ENCODE results near the gene ARHGAP20. TPM values are rescaled to one million over a fixed set of nuclear protein-coding genes. Genes with fewer than 3 reads are reported as not detected.

Gene ARHGAP20
- total RNA-seq, 2 donors from 2014 or later = 0.05 TPM; not detected in 1

DNA sequence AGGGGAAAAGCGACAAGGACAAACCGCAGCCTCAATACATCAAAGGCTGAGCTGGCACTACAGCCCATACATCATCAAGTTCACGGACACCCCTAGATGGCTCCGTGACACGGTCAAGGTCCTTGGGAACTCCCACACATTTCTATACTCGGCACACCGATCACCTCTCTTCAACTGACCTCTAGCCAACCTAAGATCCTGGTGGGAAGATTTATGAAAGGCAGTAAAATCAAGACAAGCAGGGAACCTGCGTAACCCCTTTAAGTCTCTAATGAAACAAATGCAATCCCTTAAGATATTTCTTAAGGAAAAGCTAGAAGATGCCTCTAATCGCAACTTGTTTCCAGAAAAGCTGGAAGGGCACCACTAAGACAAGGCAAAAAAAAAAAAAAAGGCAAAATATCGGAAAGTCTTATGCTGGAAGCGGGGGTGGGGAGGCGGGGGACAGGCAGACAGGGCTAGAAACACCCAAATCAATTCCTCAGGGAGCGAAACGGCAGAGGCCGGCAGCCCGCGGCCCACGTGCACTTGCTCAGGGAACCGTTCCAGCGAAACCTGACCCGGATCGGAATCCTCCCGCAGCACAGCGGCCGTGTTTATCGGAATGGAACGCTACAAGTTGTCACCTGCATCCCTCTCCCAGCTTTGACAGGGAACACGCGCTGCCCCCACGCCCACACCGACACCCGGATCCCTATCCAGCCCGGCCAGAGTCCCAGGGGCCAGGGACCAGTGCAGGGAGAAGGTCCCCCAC, 1.4 kb downstream of the ARHGAP20 start:
- H3K4me3 Mint-ChIP-seq = peak overlapping the region; percentile 54
- no peak for DNase-seq (ENCODE audit: low spot score)
- H3K27me3 Mint-ChIP-seq = peaks cover 41 to 67% of the 10 kb centered on the region in 2 donors
- H3K9me3 Mint-ChIP-seq = no peaks in the 10 kb centered on the region
- ATAC-seq = no peak
- H3K36me3 Mint-ChIP-seq = peaks cover 12% of the 10 kb centered on the region
- H3K27ac Mint-ChIP-seq = no peak overlapping the region
- peaks cover 11 to 14% of the 10 kb centered on the region in 2 donors for H3K4me1 Mint-ChIP-seq (ENCODE audit: low read depth in 2 of 2)

DNA sequence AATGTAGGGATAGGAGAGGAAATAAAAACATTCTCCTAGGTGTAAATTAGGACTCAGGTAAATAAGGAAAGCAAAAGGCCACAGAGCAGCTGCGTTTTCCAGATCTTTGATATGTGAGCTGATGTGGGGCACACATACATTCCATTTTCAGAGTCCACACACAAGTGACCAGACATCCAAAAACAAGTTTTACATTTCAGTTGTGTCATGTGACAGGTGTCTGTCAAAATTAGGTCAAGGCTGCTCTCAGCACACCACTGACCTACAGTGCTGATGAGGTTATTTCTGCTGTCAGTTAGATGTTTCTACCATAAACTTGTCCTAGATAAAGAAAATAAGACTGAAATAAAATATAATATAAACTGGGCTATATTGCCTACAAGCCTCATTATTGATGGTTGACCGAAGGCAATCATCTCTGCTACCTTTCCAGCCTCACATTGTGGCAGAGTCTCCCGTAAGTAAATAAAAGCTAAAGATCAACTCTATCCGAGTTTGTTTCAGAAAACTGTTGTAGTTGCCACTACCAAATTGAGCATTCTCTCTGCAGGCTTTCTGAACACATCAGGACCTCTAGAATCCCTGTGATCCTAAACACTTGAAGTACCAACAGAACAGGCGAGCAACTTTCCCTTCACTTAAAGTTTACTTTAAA, 7.9 kb downstream of the ARHGAP20 start:
- H3K36me3 Mint-ChIP-seq = peaks cover 2% of the 10 kb centered on the region
- ATAC-seq (no peak), DNase-seq (ENCODE audit: low spot score) (no peak)
- no peaks in the 10 kb centered on the region for H3K4me1 Mint-ChIP-seq (ENCODE audit: low read depth in 2 of 2)
- peaks cover 10 to 21% of the 10 kb centered on the region in 2 donors for H3K27me3 Mint-ChIP-seq
- no peak overlapping the region for H3K4me3 Mint-ChIP-seq
- H3K9me3 Mint-ChIP-seq = no peaks in the 10 kb centered on the region
- no peak overlapping the region for H3K27ac Mint-ChIP-seq

DNA sequence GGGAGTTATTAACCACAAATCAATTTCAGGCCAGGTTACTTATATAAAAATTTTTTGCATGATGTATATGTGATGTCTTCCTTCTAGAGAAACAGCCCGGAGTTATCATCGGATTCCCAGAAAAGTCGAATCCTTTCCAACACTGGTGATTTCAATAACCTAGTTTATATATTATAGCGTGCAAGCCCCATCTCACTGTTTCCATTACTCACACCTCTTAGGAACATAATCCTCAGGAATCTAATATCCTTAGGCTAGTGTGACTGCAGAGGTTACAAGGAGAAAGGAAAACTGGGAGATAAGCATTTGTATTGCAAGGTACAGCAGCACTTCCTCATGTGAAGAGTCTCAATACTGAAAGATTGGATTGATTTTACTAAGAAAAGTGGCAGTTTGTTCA, 20.3 kb downstream of the ARHGAP20 start:
- Mint-ChIP-seq H3K4me3 (no peak overlapping the region), H3K27me3 (no peaks in the 10 kb centered on the region), H3K27ac (no peak overlapping the region), H3K36me3 (no peaks in the 10 kb centered on the region), H3K9me3 (no peaks in the 10 kb centered on the region), H3K4me1 (ENCODE audit: low read depth in 2 of 2) (no peaks in the 10 kb centered on the region)
- ATAC-seq (no peak), DNase-seq (ENCODE audit: low spot score) (no peak)

DNA sequence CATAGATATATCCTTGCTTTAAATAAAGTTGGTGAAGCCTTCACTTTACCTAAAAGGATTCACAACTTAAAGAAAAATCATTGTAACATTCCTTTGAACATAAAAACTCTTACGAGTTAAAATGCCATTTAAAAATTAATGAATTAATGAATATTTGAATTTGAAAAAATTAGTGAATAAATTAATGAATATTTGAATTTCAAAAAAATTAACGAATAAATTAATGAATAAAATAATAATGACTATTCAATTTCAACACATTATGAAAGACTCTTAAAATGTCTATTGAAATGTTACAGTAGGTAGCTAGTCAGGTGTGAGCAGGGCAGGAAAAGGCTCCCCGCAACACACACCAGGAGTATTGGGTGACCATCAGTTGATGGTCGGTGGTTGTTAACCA, 22.9 kb downstream of the ARHGAP20 start:
- Mint-ChIP-seq H3K36me3 (no peaks in the 10 kb centered on the region), H3K4me3 (no peak overlapping the region), H3K9me3 (no peaks in the 10 kb centered on the region), H3K27me3 (no peaks in the 10 kb centered on the region), H3K27ac (no peak overlapping the region), H3K4me1 (ENCODE audit: low read depth in 2 of 2) (no peaks in the 10 kb centered on the region)
- ATAC-seq (no peak), DNase-seq (ENCODE audit: low spot score) (no peak)

DNA sequence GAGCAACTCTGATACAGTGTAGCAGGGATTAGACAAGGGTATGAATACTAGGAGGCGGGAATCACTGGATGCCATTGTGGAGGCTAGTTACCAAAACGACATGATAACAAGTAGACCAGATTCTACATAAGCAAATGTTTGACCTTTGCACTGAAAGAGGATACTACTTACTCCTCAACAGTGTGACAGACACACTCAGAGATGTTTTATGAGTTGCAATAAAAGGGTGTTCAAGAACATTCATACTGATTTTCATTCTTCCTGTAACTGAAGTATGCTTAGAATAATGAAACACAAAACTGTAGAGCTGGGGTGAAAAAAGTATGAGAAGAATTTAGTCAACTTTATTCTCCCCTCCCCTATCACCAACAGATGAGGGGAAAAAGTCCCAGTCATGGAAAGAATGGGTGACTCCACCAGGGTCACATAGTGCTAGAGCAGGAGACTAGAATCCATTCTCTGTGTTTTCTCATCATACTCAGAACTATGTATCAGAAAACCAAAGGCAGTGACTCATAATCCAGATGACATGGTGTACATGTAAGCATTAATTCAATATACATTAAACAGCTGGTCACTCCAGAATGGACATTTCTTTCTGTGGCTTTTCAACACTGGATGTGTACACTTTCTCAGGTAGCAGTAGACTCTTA, 32.8 kb downstream of the ARHGAP20 start:
- no peak overlapping the region for H3K4me3 Mint-ChIP-seq
- H3K27me3 Mint-ChIP-seq = peaks cover 0 to 7% of the 10 kb centered on the region in 2 donors
- H3K27ac Mint-ChIP-seq = no peak overlapping the region
- H3K36me3 Mint-ChIP-seq = no peaks in the 10 kb centered on the region
- no peaks in the 10 kb centered on the region for H3K4me1 Mint-ChIP-seq (ENCODE audit: low read depth in 2 of 2)
- DNase-seq (ENCODE audit: low spot score) = no peak
- ATAC-seq = no peak
- H3K9me3 Mint-ChIP-seq = peaks cover 2% of the 10 kb centered on the region

DNA sequence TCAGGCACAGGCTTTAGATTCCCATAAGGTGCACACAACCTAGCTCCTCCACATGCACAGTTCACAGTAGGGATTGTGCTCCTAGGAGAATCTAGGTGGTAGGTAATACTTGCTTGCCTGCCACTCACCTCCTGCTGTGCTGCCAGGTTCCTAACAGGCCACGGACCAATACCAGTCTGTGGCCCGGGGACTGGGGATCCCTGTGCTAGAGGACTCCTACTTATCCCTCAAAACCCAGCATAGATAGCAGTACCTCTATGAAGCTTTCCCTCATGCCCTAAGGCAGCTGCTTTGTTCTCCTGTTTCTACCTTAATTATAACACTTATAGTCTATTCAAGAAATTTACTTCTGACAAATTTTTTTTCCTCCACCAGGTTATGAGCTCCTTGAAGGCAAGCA, 36.7 kb downstream of the ARHGAP20 start:
- no peaks in the 10 kb centered on the region for H3K36me3 Mint-ChIP-seq
- H3K9me3 Mint-ChIP-seq = peaks cover 4% of the 10 kb centered on the region
- no peak overlapping the region for H3K27ac Mint-ChIP-seq
- no peak for DNase-seq (ENCODE audit: low spot score)
- H3K4me1 Mint-ChIP-seq (ENCODE audit: low read depth in 2 of 2) = no peaks in the 10 kb centered on the region
- H3K27me3 Mint-ChIP-seq = peaks cover 0 to 7% of the 10 kb centered on the region in 2 donors
- no peak for ATAC-seq
- H3K4me3 Mint-ChIP-seq = no peak overlapping the region

DNA sequence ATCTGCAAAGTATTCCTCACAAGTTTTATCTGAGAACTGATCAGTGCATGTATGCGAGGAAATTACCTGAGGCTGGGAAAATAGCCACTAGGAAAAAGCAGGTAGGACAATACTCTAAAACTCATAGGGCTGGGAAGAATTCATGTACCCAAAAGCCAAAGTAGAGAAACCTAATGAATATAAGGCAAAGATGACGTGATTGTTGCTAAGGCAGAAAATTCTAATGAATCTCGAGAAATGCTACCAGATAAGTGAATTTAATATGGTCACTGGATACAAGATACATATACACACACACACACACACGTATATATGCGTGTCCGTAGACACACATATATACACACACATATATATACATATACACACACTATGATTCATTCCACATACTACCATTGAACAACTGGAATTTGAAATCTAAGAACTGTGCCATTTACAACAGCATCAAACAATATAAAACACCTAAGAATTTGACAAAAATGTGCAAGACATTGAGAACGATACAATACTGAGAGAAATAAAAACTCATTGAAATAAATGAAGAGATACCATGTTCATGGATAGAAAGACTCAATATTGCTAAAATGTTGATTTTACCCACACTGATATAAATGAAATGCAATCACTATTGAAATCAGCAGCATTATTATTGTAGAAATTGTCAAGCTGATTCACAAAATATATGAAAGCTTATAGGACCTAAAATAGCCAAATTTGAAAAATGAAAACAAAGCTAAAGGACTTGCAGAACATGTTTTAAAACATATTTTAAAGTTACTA, 46.4 kb downstream of the ARHGAP20 start:
- Mint-ChIP-seq H3K27me3 (no peaks in the 10 kb centered on the region), H3K4me1 (ENCODE audit: low read depth in 2 of 2) (no peaks in the 10 kb centered on the region), H3K36me3 (no peaks in the 10 kb centered on the region), H3K9me3 (peaks cover 4% of the 10 kb centered on the region), H3K27ac (no peak overlapping the region), H3K4me3 (no peak overlapping the region)
- no peak for ATAC-seq
- DNase-seq (ENCODE audit: low spot score) = no peak

DNA sequence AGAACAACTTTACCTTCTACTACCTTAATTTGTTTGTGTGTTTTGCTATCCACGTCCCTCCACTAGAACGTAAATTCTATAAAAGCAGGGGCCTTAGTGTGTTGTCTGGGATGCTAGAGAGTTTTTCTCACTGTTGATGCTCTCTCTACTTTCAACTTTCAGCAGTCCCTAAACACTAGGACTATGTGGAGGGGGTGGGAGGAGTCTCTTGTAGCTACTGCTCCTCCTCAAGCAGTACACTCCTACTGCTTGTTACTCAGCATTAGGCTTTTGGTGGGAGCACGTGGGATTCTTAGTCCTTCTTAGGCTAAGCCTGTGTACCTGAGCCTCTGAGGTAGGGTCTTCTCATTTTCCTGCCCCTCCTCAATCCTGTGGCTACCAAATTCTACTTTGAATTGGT, 56.3 kb downstream of the ARHGAP20 start:
- H3K36me3 Mint-ChIP-seq = peaks cover 2% of the 10 kb centered on the region
- ATAC-seq = no peak
- no peak for DNase-seq (ENCODE audit: low spot score)
- peaks cover 0 to 3% of the 10 kb centered on the region in 2 donors for H3K27me3 Mint-ChIP-seq
- no peak overlapping the region for H3K27ac Mint-ChIP-seq
- H3K9me3 Mint-ChIP-seq = peaks cover 10% of the 10 kb centered on the region
- H3K4me3 Mint-ChIP-seq = no peak overlapping the region
- no peaks in the 10 kb centered on the region for H3K4me1 Mint-ChIP-seq (ENCODE audit: low read depth in 2 of 2)

DNA sequence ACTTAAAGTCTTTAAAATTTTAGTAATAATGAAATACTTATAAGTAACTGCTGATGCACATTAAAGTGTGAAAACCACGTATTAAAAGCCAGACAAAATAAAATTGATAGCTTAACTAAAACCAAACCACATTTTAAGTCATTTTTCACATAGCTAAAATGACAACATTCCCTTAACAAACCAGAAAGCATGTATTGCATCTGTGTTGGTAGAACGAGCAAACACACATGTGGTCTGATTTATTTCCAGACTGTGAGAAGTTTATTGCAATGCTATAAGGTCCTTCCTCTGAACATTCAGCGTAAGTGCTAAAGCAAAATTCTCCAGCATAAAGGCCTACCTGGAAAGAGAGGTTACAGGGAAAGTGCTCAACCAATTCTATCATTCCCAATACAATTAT, 57.8 kb downstream of the ARHGAP20 start:
- Mint-ChIP-seq H3K27me3 (peaks cover 0 to 6% of the 10 kb centered on the region in 2 donors), H3K4me3 (no peak overlapping the region), H3K36me3 (peaks cover 4% of the 10 kb centered on the region), H3K4me1 (ENCODE audit: low read depth in 2 of 2) (no peaks in the 10 kb centered on the region), H3K9me3 (peaks cover 11% of the 10 kb centered on the region), H3K27ac (no peak overlapping the region)
- no peak for DNase-seq (ENCODE audit: low spot score)
- no peak for ATAC-seq

DNA sequence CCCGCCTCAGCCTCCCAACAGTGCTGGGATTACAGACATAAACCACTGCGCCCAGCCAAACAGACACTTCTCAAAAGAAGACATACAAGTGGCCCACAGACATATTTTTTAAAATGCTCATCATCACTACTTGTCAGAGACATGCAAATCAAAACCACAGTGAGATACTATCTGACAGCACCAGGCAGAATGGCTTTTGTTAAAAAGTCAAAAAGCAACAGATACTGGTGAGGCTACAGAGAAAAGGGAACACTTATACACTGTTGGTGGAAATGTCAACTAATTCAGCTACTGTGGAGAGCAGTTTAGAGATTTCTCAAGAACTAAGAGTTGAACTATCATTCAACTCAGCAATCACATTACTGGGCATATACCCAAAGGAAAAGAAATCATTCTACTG, 67.0 kb downstream of the ARHGAP20 start:
- no peaks in the 10 kb centered on the region for H3K4me1 Mint-ChIP-seq (ENCODE audit: low read depth in 2 of 2)
- H3K9me3 Mint-ChIP-seq = no peaks in the 10 kb centered on the region
- ATAC-seq = no peak
- H3K27ac Mint-ChIP-seq = no peak overlapping the region
- no peak for DNase-seq (ENCODE audit: low spot score)
- H3K4me3 Mint-ChIP-seq = no peak overlapping the region
- H3K27me3 Mint-ChIP-seq = peaks cover 0 to 6% of the 10 kb centered on the region in 2 donors
- no peaks in the 10 kb centered on the region for H3K36me3 Mint-ChIP-seq

DNA sequence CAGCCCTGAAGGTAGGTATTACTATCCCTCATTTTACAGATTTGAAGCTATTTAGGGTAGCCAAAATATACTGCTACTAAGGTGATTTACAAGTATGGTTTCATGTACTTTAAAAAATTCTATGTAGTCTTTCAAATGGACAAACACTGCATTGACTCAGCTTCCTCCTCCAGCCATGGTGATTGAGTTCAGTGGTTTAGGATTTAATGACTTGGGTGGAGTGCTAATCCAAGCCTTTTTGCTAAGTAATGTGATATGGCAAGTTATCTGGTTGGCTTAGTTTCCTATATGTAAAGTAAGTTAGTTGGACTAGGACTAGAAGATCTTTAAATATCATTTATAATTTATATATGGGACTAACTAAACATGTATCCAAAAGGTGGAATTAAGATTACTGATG, 77.9 kb downstream of the ARHGAP20 start:
- Mint-ChIP-seq H3K4me1 (ENCODE audit: low read depth in 2 of 2) (no peaks in the 10 kb centered on the region), H3K4me3 (no peak overlapping the region), H3K27ac (no peak overlapping the region), H3K27me3 (peaks cover 0 to 6% of the 10 kb centered on the region in 2 donors), H3K36me3 (peaks cover 4% of the 10 kb centered on the region), H3K9me3 (no peaks in the 10 kb centered on the region)
- no peak for ATAC-seq
- no peak for DNase-seq (ENCODE audit: low spot score)

DNA sequence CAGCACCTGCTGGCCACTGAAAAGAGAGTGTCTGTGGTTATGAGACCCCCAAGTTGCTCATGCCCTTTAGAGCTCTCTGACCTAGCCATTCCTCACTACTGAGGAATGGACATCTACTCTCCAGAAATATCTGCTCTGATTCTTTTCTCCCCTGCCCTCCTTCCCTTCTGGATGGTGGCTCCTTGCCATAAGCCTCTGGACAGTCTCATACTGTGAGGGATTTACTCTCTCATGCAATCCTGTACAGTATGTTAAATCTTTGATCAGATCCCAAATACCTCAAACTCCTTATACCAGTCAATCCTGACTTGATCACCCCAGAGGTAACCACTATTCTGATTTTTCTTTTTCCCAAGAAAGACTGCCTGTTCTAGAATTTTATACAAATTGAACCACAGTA, 80.7 kb downstream of the ARHGAP20 start:
- Mint-ChIP-seq H3K27me3 (peaks cover 0 to 6% of the 10 kb centered on the region in 2 donors), H3K9me3 (no peaks in the 10 kb centered on the region), H3K27ac (no peak overlapping the region), H3K4me1 (ENCODE audit: low read depth in 2 of 2) (no peaks in the 10 kb centered on the region), H3K36me3 (peaks cover 4% of the 10 kb centered on the region), H3K4me3 (no peak overlapping the region)
- ATAC-seq = no peak
- DNase-seq (ENCODE audit: low spot score) = no peak

DNA sequence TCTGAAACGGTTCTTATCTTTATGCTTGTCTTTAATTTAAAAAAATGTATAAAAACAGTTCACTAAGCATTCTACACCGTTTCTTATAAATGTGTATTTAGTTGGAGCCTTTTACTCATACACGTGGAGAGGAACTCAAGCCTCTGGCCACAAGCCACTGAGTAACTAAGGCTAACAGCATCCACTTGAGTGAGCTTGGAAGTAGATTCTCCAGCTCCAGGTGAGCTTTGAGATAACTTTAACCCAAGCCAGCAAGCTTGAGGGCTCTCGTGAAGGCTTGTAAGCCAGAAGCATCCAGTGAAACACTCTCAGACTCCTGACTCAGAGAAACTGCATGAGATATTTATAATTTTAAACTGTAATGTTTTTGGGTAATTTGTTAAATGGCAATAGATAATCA, 82.6 kb downstream of the ARHGAP20 start:
- no peak overlapping the region for H3K27ac Mint-ChIP-seq
- ATAC-seq (no peak), DNase-seq (ENCODE audit: low spot score) (no peak)
- no peaks in the 10 kb centered on the region for H3K4me1 Mint-ChIP-seq (ENCODE audit: low read depth in 2 of 2)
- peaks cover 4% of the 10 kb centered on the region for H3K36me3 Mint-ChIP-seq
- H3K9me3 Mint-ChIP-seq = no peaks in the 10 kb centered on the region
- H3K27me3 Mint-ChIP-seq = peaks cover 0 to 6% of the 10 kb centered on the region in 2 donors
- no peak overlapping the region for H3K4me3 Mint-ChIP-seq

DNA sequence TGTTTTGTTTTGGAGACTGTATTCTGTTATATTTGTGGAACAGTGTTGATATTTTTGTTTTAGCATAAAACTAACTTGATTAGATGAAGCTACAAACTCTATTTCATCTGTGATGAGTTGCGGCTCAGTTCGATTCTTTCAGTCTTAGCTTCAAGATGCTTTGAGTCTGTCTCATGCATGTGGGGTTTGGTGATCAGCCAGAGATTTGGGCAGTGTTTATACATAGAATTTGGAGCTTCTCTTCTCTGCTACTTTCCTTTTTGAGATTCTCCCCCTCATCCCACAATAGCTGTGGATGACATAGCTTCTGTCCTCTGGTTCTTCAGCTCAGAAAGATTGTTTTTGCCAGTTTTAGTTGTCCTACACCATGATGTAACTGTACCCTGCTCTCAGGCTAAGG, 90.4 kb downstream of the ARHGAP20 start:
- Mint-ChIP-seq H3K4me3 (no peak overlapping the region), H3K9me3 (no peaks in the 10 kb centered on the region), H3K36me3 (no peaks in the 10 kb centered on the region), H3K27me3 (no peaks in the 10 kb centered on the region), H3K27ac (no peak overlapping the region), H3K4me1 (ENCODE audit: low read depth in 2 of 2) (no peaks in the 10 kb centered on the region)
- DNase-seq (ENCODE audit: low spot score) (no peak), ATAC-seq (no peak)

Measured in natural killer cell treated with Interleukin-12 subunit alpha and Interleukin-12 subunit beta and Interleukin-15 and Interleukin-18, amount 100 ng/mL, for 72 hours (primary cell).